Glutamatergic neuron (in vitro differentiated cells): ENCODE measurements around the gene COL12A1. TPM values are rescaled to one million over a fixed set of nuclear protein-coding genes. Genes with fewer than 3 reads are reported as not detected.

Source experiments
- DNase-seq: peaks from one replicate; pipeline ENCODE4 v3.0.0; 2022
- H3K27ac Mint-ChIP-seq: one replicate; pipeline ENCODE4 v1.8.0; 2020; ENCODE audit warnings: mild to moderate bottlenecking, mixed read lengths, inconsistent platforms; ENCODE audit not compliant: unreplicated experiment
- H3K27me3 Mint-ChIP-seq: one replicate; pipeline ENCODE4 v1.8.0; 2020; ENCODE audit warnings: mild to moderate bottlenecking, moderate library complexity, mixed read lengths, inconsistent platforms; ENCODE audit not compliant: unreplicated experiment
- H3K36me3 Mint-ChIP-seq: one replicate; pipeline ENCODE4 v1.8.0; 2020; ENCODE audit warnings: mild to moderate bottlenecking, mixed read lengths, inconsistent platforms; ENCODE audit not compliant: unreplicated experiment
- H3K4me1 Mint-ChIP-seq: one replicate; pipeline ENCODE4 v1.8.0; 2020; ENCODE audit warnings: mild to moderate bottlenecking, low read depth, mixed read lengths, inconsistent platforms; ENCODE audit not compliant: unreplicated experiment
- H3K4me3 Mint-ChIP-seq: one replicate; pipeline ENCODE4 v1.8.0; 2020; ENCODE audit warnings: mild to moderate bottlenecking, mixed read lengths, inconsistent platforms; ENCODE audit not compliant: unreplicated experiment
- H3K9me3 Mint-ChIP-seq: one replicate; pipeline ENCODE4 v1.8.0; 2020; ENCODE audit warnings: mild to moderate bottlenecking, moderate library complexity, mixed read lengths, inconsistent platforms; ENCODE audit not compliant: unreplicated experiment
- total RNA-seq: library from RNA; stranded (reverse); fragmentation: NEBNext Ultra II Directional; extraction: Animal tissue kit (Norgen Biotek cat#: 25700); gene quantifications from one replicate; pipeline ENCODE4 v1.2.1, GENCODE V29; 2021; ENCODE audit not compliant: unreplicated experiment
- TF ChIP-seq, protein P1 (sequence below): fragments of 200-600 bp; sonication (generic); IDR thresholded peaks from one replicate; pipeline ENCODE4 v1.5.0; 2021; ENCODE audit not compliant: partially characterized antibody, unreplicated experiment

COL12A1 gene
- total RNA-seq, 1 donor from 2014 or later: 2.4 TPM

DNA sequence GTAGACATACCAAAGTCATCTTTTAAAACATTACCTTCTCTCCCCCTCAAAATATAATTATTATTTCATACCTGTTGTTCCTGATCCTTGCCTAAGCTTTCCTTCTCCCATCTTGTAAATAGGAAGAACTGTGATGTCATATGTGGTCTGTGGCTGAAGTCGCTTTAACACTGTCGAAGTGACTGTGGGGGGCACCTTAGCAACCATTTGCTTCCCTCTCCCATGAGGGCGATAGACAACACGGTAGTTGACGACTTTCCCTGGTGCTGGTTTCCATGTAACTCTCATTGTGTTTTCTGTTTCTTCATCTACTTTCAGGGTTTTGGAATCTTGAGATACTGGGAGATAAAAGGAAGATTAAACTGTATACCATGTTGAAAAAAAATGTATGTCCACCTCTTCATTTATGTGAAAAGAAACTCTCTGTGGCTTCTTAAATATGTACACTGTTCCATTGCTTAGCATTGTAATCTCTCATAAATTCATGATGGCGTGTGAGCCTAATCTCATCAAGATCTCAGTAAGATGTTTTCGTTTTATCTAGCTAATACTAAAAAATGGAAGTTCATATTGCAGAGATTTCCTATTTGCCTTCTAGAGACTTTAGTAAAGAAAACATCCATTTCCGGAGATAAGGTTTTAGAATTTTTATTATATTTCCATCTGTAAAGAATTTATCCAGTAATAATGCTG, 49.5 kb downstream of the COL12A1 start:
- TF ChIP-seq, protein P1, sequence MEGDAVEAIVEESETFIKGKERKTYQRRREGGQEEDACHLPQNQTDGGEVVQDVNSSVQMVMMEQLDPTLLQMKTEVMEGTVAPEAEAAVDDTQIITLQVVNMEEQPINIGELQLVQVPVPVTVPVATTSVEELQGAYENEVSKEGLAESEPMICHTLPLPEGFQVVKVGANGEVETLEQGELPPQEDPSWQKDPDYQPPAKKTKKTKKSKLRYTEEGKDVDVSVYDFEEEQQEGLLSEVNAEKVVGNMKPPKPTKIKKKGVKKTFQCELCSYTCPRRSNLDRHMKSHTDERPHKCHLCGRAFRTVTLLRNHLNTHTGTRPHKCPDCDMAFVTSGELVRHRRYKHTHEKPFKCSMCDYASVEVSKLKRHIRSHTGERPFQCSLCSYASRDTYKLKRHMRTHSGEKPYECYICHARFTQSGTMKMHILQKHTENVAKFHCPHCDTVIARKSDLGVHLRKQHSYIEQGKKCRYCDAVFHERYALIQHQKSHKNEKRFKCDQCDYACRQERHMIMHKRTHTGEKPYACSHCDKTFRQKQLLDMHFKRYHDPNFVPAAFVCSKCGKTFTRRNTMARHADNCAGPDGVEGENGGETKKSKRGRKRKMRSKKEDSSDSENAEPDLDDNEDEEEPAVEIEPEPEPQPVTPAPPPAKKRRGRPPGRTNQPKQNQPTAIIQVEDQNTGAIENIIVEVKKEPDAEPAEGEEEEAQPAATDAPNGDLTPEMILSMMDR: no peak
- Mint-ChIP-seq H3K36me3 (no peaks in the 10 kb centered on the region), H3K9me3 (peaks cover 2% of the 10 kb centered on the region), H3K27me3 (no peaks in the 10 kb centered on the region), H3K4me3 (no peak overlapping the region), H3K4me1 (peaks cover 3% of the 10 kb centered on the region), H3K27ac (no peak overlapping the region)
- DNase-seq: no peak

DNA sequence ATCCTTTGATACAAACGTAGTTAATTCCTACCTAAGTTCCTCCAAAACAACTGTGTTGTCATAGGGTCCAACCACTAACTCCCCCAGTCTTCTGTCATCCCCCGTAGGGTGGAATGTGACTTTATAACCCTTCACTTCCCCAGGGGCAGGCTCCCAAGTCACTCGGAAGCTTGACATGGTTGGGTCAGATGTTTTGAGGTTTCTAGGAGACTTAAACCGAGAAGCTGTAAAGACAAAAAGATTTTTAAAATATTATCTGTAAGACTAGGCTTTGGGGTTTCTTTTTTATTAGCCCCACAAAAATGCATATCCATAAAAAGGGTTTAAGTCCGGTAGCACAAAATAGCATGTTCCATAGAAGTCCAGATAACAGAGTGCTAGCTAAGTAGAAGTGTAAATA, 50.2 kb downstream of the COL12A1 start:
- TF ChIP-seq, protein P1: no peak
- H3K4me3 Mint-ChIP-seq: no peak overlapping the region
- H3K36me3 Mint-ChIP-seq: no peaks in the 10 kb centered on the region
- no peaks in the 10 kb centered on the region for H3K27me3 Mint-ChIP-seq
- peaks cover under 1% of the 10 kb centered on the region for H3K9me3 Mint-ChIP-seq
- no peak for DNase-seq
- peaks cover 4% of the 10 kb centered on the region for H3K4me1 Mint-ChIP-seq
- no peak overlapping the region for H3K27ac Mint-ChIP-seq

- Mint-ChIP-seq H3K27ac (no peak overlapping the region), H3K4me3 (no peak overlapping the region), H3K27me3 (no peaks in the 10 kb centered on the region), H3K9me3 (no peaks in the 10 kb centered on the region), H3K36me3 (no peaks in the 10 kb centered on the region), H3K4me1 (peaks cover 6% of the 10 kb centered on the region)
- no peak for DNase-seq
- TF ChIP-seq, protein P1: no peak
These were observed 50.9 kb downstream of the COL12A1 start for GRCh38 chr6:75154973-75155372.

GRCh38 chr6:75150685-75151412, 55.0 kb downstream of the COL12A1 start:
- Mint-ChIP-seq H3K4me3 (no peak overlapping the region), H3K27ac (no peak overlapping the region), H3K4me1 (peaks cover 10% of the 10 kb centered on the region), H3K9me3 (no peaks in the 10 kb centered on the region), H3K36me3 (no peaks in the 10 kb centered on the region), H3K27me3 (no peaks in the 10 kb centered on the region)
- no peak for DNase-seq
- TF ChIP-seq, protein P1: no peak

- H3K4me3 Mint-ChIP-seq: no peak overlapping the region
- no peaks in the 10 kb centered on the region for H3K36me3 Mint-ChIP-seq
- no peak overlapping the region for H3K27ac Mint-ChIP-seq
- H3K9me3 Mint-ChIP-seq: no peaks in the 10 kb centered on the region
- TF ChIP-seq, protein P1: no peak
- H3K27me3 Mint-ChIP-seq: no peaks in the 10 kb centered on the region
- DNase-seq: no peak
- H3K4me1 Mint-ChIP-seq: peaks cover 10% of the 10 kb centered on the region
These were observed 56.2 kb downstream of the COL12A1 start for GRCh38 chr6:75149696-75150095.
